H1 (cell line): Measurements from ENCODE around the gene TXNRD2. TPM values are rescaled to one million over a fixed set of nuclear protein-coding genes. Genes with fewer than 3 reads are reported as not detected.

ENCODE experiments used
- CTCF ChIA-PET: fragments of 300-600 bp; sonication (Branson Sonifier 250); formaldehyde crosslinking; loops from one replicate; lab custom pipeline; 2021; ENCODE audit not compliant: partially characterized antibody; lab: Charles Lee
- POLR2A ChIA-PET: fragments of 300-600 bp; sonication (Branson Sonifier 250); formaldehyde crosslinking; loops from one replicate; lab custom pipeline; 2021; ENCODE audit warnings: inconsistent platforms; ENCODE audit not compliant: partially characterized antibody; lab: Charles Lee
- DNase-seq, 2 experiments: peaks; one replicate each; pipeline versions ENCODE4 v3.0.0 to v3.0.0-alpha.2; 2010 to 2022; ENCODE audit warnings: low spot score in 2 of 2, low read depth in 1 of 2, mixed read lengths in 1 of 2
- FAIRE-seq: peaks from 2 replicates; lab custom pipeline; 2011; peaks lifted over from hg19 to GRCh38; lab: Jason Lieb, UNC
- H2AFZ ChIP-seq: 2 replicates; pipeline ENCODE4 v1.8.1; 2012; ENCODE audit warnings: low read length, inconsistent platforms
- H2AK5ac ChIP-seq: 2 replicates; pipeline ENCODE4 v1.6.1; 2013; ENCODE audit warnings: low read depth, low read length
- H2BK120ac ChIP-seq: replicated peaks from 2 replicates; pipeline ENCODE3; 2013; ENCODE audit warnings: low read depth, low read length, inconsistent platforms
- H2BK12ac ChIP-seq: 2 replicates; pipeline ENCODE4 v1.6.1; 2013; ENCODE audit warnings: low read depth, low read length
- H2BK15ac ChIP-seq: 2 replicates; pipeline ENCODE4 v1.6.1; 2013; ENCODE audit warnings: low read length
- H2BK20ac ChIP-seq: 2 replicates; pipeline ENCODE4 v1.6.1; 2013; ENCODE audit warnings: low read length
- H2BK5ac ChIP-seq: 2 replicates; pipeline ENCODE4 v1.6.1; 2013; ENCODE audit warnings: low read depth, low read length
- H3K14ac ChIP-seq: 2 replicates; pipeline ENCODE4 v1.6.1; 2013; ENCODE audit warnings: inconsistent platforms; ENCODE audit not compliant: insufficient read length
- H3K18ac ChIP-seq: 2 replicates; pipeline ENCODE4 v1.6.1; 2013; ENCODE audit warnings: low read length; ENCODE audit errors: extremely low read depth
- H3K23ac ChIP-seq: 2 replicates; pipeline ENCODE4 v1.6.1; 2013; ENCODE audit warnings: inconsistent platforms; ENCODE audit not compliant: insufficient read length
- H3K23me2 ChIP-seq: 2 replicates; pipeline ENCODE4 v1.6.1; 2013; ENCODE audit warnings: low read depth, low read length
- H3K27ac ChIP-seq: 2 replicates; pipeline ENCODE4 v1.6.1; 2011; ENCODE audit warnings: low read depth, low read length, inconsistent platforms
- H3K27me3 ChIP-seq, 4 experiments: replicated peaks in 1 of 4; 1 replicate in 1 of 4; 2 replicates in 3 of 4; pipeline versions ENCODE4 v1.6.1 to v1.8.1; 2011 to 2013; ENCODE audit warnings: low read length in 3 of 4, mild to moderate bottlenecking in 3 of 4, inconsistent platforms in 2 of 4, mixed read lengths in 2 of 4, moderate library complexity in 1 of 4; ENCODE audit not compliant: control insufficient read depth in 3 of 4, insufficient read depth in 3 of 4; ENCODE audit errors: extremely low read depth in 1 of 4
- H3K36me3 ChIP-seq, 4 experiments: 2 replicates each; pipeline versions ENCODE4 v1.6.1 to v1.8.1; 2011 to 2013; ENCODE audit warnings: mild to moderate bottlenecking in 4 of 4, low read length in 3 of 4, moderate library complexity in 2 of 4, control low read depth in 1 of 4, inconsistent platforms in 1 of 4; ENCODE audit not compliant: insufficient read depth in 4 of 4, control insufficient read depth in 2 of 4
- H3K4ac ChIP-seq: replicated peaks from 2 replicates; pipeline ENCODE3; 2013; ENCODE audit warnings: low read length, low read depth, mixed read lengths, inconsistent platforms; ENCODE audit not compliant: insufficient read length
- H3K4me1 ChIP-seq, 4 experiments: replicated peaks in 1 of 4; 1 replicate in 1 of 4; 2 replicates in 3 of 4; pipeline versions ENCODE4 v1.6.1 to v1.8.1; 2011 to 2013; ENCODE audit warnings: low read length in 3 of 4, inconsistent platforms in 2 of 4, mixed read lengths in 1 of 4; ENCODE audit not compliant: insufficient read depth in 4 of 4, control insufficient read depth in 3 of 4
- H3K4me2 ChIP-seq, 2 experiments: 2 replicates each; pipeline versions ENCODE4 v1.6.1 to v1.8.1; 2011 to 2013; ENCODE audit warnings: low read depth in 2 of 2, low read length in 2 of 2, control low read depth in 1 of 2, inconsistent platforms in 1 of 2, mild to moderate bottlenecking in 1 of 2; ENCODE audit not compliant: insufficient read depth in 1 of 2
- H3K4me3 ChIP-seq, 4 experiments: fragments of 200-600, 300-600 bp in 1 of 4; sonication (generic), shearing (Covaris generic), sonication (Bioruptor Twin) in 1 of 4; 2 replicates each; pipeline versions ENCODE4 v1.5.1 to v1.8.1; 2011 to 2016; ENCODE audit warnings: low read length in 4 of 4, low read depth in 3 of 4, control low read depth in 2 of 4, inconsistent platforms in 2 of 4, mild to moderate bottlenecking in 2 of 4, mixed read lengths in 1 of 4, moderate library complexity in 1 of 4; ENCODE audit not compliant: insufficient read depth in 2 of 4; ENCODE audit errors: extremely low read depth in 1 of 4
- H3K56ac ChIP-seq: replicated peaks from 2 replicates; pipeline ENCODE3; 2013; ENCODE audit warnings: low read depth, mild to moderate bottlenecking, mixed read lengths, low read length, inconsistent platforms; ENCODE audit not compliant: insufficient read length
- H3K79me1 ChIP-seq: 2 replicates; pipeline ENCODE4 v1.6.1; 2013; ENCODE audit warnings: low read depth, low read length, control low read depth
- H3K79me2 ChIP-seq, 2 experiments: 2 replicates each; pipeline versions ENCODE4 v1.6.1 to v1.8.1; 2012 to 2013; ENCODE audit warnings: low read length in 2 of 2, mild to moderate bottlenecking in 2 of 2, inconsistent platforms in 1 of 2; ENCODE audit not compliant: insufficient read depth in 2 of 2, control insufficient read depth in 1 of 2
- H3K9ac ChIP-seq, 4 experiments: replicated peaks in 1 of 4; 1 replicate in 1 of 4; 2 replicates in 3 of 4; pipeline versions ENCODE4 v1.6.1 to v1.8.1; 2011 to 2013; ENCODE audit warnings: low read depth in 3 of 4, low read length in 3 of 4, control low read depth in 2 of 4, mild to moderate bottlenecking in 2 of 4, moderate library complexity in 2 of 4, inconsistent platforms in 1 of 4; ENCODE audit errors: extremely low read depth in 1 of 4
- H3K9me3 ChIP-seq, 2 experiments: 2 replicates each; pipeline versions ENCODE4 v1.6.1 to v1.8.1; 2012 to 2013; ENCODE audit warnings: mild to moderate bottlenecking in 2 of 2, moderate library complexity in 2 of 2, control low read depth in 1 of 2, inconsistent platforms in 1 of 2, low read depth in 1 of 2, low read length in 1 of 2, mixed read lengths in 1 of 2; ENCODE audit not compliant: insufficient read depth in 2 of 2
- H4K20me1 ChIP-seq, 2 experiments: replicated peaks in 1 of 2; 2 replicates each; pipeline versions ENCODE3 to v1.8.1; 2011 to 2013; ENCODE audit warnings: inconsistent platforms in 2 of 2, low read length in 2 of 2, mild to moderate bottlenecking in 1 of 2; ENCODE audit not compliant: insufficient read depth in 2 of 2, control insufficient read depth in 1 of 2
- H4K5ac ChIP-seq: 2 replicates; pipeline ENCODE4 v1.6.1; 2013; ENCODE audit warnings: low read length, low read depth, mixed read lengths, inconsistent platforms; ENCODE audit not compliant: insufficient read length
- H4K8ac ChIP-seq: 2 replicates; pipeline ENCODE4 v1.8.0; 2013; ENCODE audit warnings: mild to moderate bottlenecking, moderate library complexity, low read length, inconsistent platforms; ENCODE audit not compliant: insufficient read depth; ENCODE audit errors: extremely low read depth
- H4K91ac ChIP-seq: replicated peaks from 2 replicates; pipeline ENCODE3; 2013; ENCODE audit warnings: low read length, mixed read lengths, inconsistent platforms; ENCODE audit not compliant: insufficient read length
- BCL11A ChIP-seq, 2 experiments: IDR thresholded peaks; one replicate each; pipeline ENCODE4 v1.6.1; 2011; ENCODE audit warnings: low read depth in 2 of 2, low read length in 2 of 2, mild to moderate bottlenecking in 2 of 2
- CHD2 ChIP-seq: IDR thresholded peaks from 2 replicates; pipeline ENCODE4 v1.6.1; 2012; ENCODE audit warnings: low read length, improper control_type of control experiment
- EGR1 ChIP-seq: IDR thresholded peaks from 2 replicates; pipeline ENCODE4 v1.6.1; 2011; ENCODE audit warnings: low read depth, low read length, borderline replicate concordance
- EP300 ChIP-seq, 2 experiments: IDR thresholded peaks; 1 replicate in 1 of 2; 2 replicates in 1 of 2; pipeline ENCODE4 v1.6.1; 2011 to 2012; ENCODE audit warnings: low read depth in 2 of 2, low read length in 2 of 2, mild to moderate bottlenecking in 2 of 2, borderline replicate concordance in 1 of 2, inconsistent platforms in 1 of 2, moderate library complexity in 1 of 2
- GTF2F1 ChIP-seq: IDR thresholded peaks from 2 replicates; pipeline ENCODE4 v1.6.1; 2012; ENCODE audit warnings: low read depth, low read length, improper control_type of control experiment, borderline replicate concordance
- KDM4A ChIP-seq: IDR thresholded peaks from one replicate; pipeline ENCODE4 v1.7.1; 2012; ENCODE audit warnings: low read depth, mild to moderate bottlenecking, moderate library complexity, low read length, inconsistent platforms; ENCODE audit not compliant: severe bottlenecking
- MAFK ChIP-seq: IDR thresholded peaks from 2 replicates; pipeline ENCODE4 v1.6.1; 2012; ENCODE audit warnings: low read depth, mild to moderate bottlenecking, improper control_type of control experiment, low read length
- POLR2AphosphoS5 ChIP-seq: IDR thresholded peaks from 2 replicates; pipeline ENCODE4 v1.6.1; 2011; ENCODE audit warnings: low read depth, low read length
- SUZ12 ChIP-seq: fragments of 200-600 bp; sonication (generic); IDR thresholded peaks from 2 replicates; pipeline ENCODE4 v1.6.1; 2012; ENCODE audit warnings: mild to moderate bottlenecking, inconsistent platforms, low read length, moderate library complexity, mixed read lengths
- WGBS, 2 experiments: shearing (Covaris generic) in 1 of 2; methylation state at CpG; one replicate each; pipeline versions ENCODE4 v1.1.6 to v1.1.7; 2013 to 2015; ENCODE audit warnings: low lambda C conversion rate in 2 of 2, mixed read lengths in 2 of 2, inconsistent platforms in 1 of 2, low coverage in 1 of 2, missing lambda C conversion rate in 1 of 2; ENCODE audit not compliant: insufficient replicate concordance in 2 of 2, insufficient coverage in 1 of 2, insufficient read length in 1 of 2; ENCODE audit errors: extremely low coverage in 1 of 2, missing lambda C conversion rate in 1 of 2; 5-methylcytosine and 5-hydroxymethylcytosine counted together
- polyA plus RNA-seq, 7 experiments: library from polyadenylated mRNA; depleted of rRNA in 3 of 7; stranded (reverse) in 5 of 7; unstranded in 2 of 7; fragments of >200 nt in 5 of 7; fragments of 200-250 nt in 2 of 7; gene quantifications; 1 replicate in 5 of 7; 2 replicates in 1 of 7; 4 replicates in 1 of 7; pipeline versions ENCODE4 v1.2.1 to v1.2.3, GENCODE V29; 2011 to 2013; ENCODE audit warnings: missing spikeins in 2 of 7, mixed read lengths in 2 of 7
- total RNA-seq: library from RNA; stranded (reverse); fragmentation: NEBNext Ultra II Directional; extraction: Animal tissue kit (Norgen Biotek cat#: 25700); gene quantifications from 2 replicates; pipeline ENCODE4 v1.2.1, GENCODE V29; 2021
- TF ChIP-seq, protein P1 (sequence below): IDR thresholded peaks from 2 replicates; pipeline ENCODE4 v1.6.1; 2012; ENCODE audit warnings: inconsistent platforms

The TXNRD2 gene
- total and polyA plus RNA-seq, 2 of the 8 experiments (the other 6 are each of a cell fraction or from before 2014, with no cell fraction given): 14.8 to 21.9 TPM

DNA sequence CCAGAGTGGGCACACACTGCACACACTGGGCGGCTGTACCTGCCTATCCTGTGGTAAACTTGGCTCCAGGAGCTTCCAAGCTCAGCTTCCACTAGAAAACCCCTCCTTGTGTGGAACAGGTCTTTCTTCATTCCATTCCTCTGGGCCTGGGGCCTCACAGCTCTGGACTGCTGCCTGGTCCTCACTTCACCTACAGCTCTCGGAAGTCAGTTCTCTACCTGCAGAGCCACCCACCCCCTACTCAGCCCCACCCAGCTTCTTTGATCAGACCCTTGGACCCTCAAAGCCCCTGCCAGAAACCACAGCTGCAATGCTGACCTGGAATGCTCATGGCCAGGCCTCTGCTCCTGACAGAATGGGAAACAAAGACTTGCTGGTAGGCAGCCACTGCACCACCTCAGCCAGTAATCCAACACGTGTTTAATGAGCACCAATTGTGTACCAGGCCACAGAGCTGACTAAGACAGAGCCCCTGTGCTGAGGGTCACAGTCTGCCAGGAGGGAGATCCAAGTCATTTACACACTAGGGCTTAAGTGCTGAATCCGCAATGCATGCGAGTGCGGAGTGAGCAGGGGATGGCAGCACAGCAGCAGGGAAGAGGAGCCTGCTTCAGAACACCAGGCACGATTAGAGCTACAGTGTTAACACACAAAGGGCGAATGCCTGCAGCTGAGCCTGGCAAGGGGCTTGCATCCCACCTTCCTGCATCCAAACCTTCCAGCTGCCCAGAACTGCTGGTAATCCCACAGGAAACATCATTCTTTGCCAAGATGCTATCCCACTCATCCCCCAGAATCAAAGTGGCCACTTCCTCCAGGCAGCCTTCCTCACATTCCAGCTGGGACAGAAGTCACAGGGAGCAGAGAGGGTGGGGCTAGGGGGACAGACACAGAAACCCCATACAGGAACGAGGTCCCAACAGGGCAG lies 91.5 kb downstream of the TXNRD2 start:
- no peak overlapping the region for H4K5ac ChIP-seq
- no peak overlapping the region for H3K14ac ChIP-seq
- no peak for DNase-seq
- no peak for FAIRE-seq
- ChIA-PET CTCF (interaction anchor here (1.0 to 1.9 kb wide), 7 partner anchors 9 to 135 kb away, joined by 3 to 8 read pairs (median 4); no protein-coding TSS in a partner anchor), POLR2A (interaction anchor here (0.7 to 2.1 kb wide), 5 partner anchors 8 to 42 kb away, joined by 3 to 7 read pairs (median 4); no protein-coding TSS in a partner anchor)
- peaks cover 0 to 23% of the 10 kb centered on the region in 2 experiments; a peak in 3 of 4 replicates for H3K79me2 ChIP-seq
- WGBS, 2 experiments: 83% methylated on average over 8 of the region's 9 CpGs; no CpG with 5 or more reads in 1 of the 2 experiments
- peaks cover 19% of the 10 kb centered on the region for H3K79me1 ChIP-seq
- H3K4me2 ChIP-seq: no peak overlapping the region
- H3K4me3 ChIP-seq: no peak overlapping the region
- no peak overlapping the region for H2AFZ ChIP-seq
- H3K27ac ChIP-seq: no peak overlapping the region
- peaks cover 2 to 16% (median 14%) of the 10 kb centered on the region in 4 experiments; a peak in 6 of 8 replicates for H3K36me3 ChIP-seq
- H2BK5ac ChIP-seq: peak overlapping the region; percentile 12; the same call in 1 of the 2 replicates
- no peak overlapping the region for H2BK120ac ChIP-seq
- peaks cover 0 to 18% (median 8%) of the 10 kb centered on the region in 4 experiments; a peak in 5 of 7 replicates for H3K4me1 ChIP-seq
- peak overlapping the region; percentile 44 for H3K4ac ChIP-seq
- H3K9me3 ChIP-seq: no peaks in the 10 kb centered on the region
- no peak overlapping the region for H4K8ac ChIP-seq
- no peak overlapping the region for H2BK15ac ChIP-seq
- no peak overlapping the region for H3K18ac ChIP-seq
- H3K56ac ChIP-seq: no peak overlapping the region
- H4K91ac ChIP-seq: no peak overlapping the region
- no peak overlapping the region for H2BK20ac ChIP-seq
- no peak overlapping the region for H3K9ac ChIP-seq
- H3K23me2 ChIP-seq: peaks cover 9% of the 10 kb centered on the region; the same call in 1 of the 2 replicates
- H3K27me3 ChIP-seq: no peaks in the 10 kb centered on the region
- H3K23ac ChIP-seq: no peak overlapping the region
- H2BK12ac ChIP-seq: 0 out of 2 replicates have a peak overlapping the region, but pooled peaks have one; percentile 75
- H2AK5ac ChIP-seq: no peak overlapping the region
- peaks cover 13 to 58% of the 10 kb centered on the region in 2 experiments for H4K20me1 ChIP-seq
- TF ChIP-seq CHD2 (no peak), POLR2AphosphoS5 (no peak), MAFK (no peak), EGR1 (no peak), GTF2F1 (no peak), EP300 (IDR thresholded peaks at IDR 0.05; ENCODE audit: borderline replicate concordance in 1 of 2, low read depth in 2 of 2, low read length in 2 of 2) (no peak), BCL11A (IDR thresholded peaks at IDR 0.05; ENCODE audit: low read depth in 2 of 2, low read length in 2 of 2) (no peak), SUZ12 (no peak), KDM4A (no peak)
- TF ChIP-seq, protein P1, sequence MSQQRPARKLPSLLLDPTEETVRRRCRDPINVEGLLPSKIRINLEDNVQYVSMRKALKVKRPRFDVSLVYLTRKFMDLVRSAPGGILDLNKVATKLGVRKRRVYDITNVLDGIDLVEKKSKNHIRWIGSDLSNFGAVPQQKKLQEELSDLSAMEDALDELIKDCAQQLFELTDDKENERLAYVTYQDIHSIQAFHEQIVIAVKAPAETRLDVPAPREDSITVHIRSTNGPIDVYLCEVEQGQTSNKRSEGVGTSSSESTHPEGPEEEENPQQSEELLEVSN: no peak
